GM19452 (cell line): ENCODE data around the gene FGF14.

Experiments
- ATAC-seq: cut with Tn5 transposase; IDR thresholded peaks from one replicate; pipeline ENCODE4 v1.9.1; 2021; ENCODE audit not compliant: unreplicated experiment

The FGF14 gene

DNA sequence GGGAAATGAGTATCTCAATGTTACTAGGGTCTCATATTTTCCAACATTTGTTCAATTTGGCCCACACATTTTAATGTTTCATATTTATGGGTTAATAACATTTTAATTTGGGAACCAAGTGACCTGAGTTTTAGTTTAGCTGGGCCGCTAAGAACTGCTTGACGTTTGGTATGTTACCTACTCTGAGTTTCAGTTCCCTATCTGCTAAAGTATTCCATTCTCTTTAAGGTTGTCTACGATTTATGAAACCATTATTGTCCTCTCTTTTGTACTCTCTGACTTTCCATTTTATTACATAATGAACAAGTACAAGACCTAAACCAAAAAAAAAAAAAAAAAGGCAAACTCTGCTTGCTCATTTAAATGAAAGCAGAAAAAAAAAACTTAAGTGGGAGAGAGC is 89.9 kb downstream of the FGF14 start:
- no peak for ATAC-seq

DNA sequence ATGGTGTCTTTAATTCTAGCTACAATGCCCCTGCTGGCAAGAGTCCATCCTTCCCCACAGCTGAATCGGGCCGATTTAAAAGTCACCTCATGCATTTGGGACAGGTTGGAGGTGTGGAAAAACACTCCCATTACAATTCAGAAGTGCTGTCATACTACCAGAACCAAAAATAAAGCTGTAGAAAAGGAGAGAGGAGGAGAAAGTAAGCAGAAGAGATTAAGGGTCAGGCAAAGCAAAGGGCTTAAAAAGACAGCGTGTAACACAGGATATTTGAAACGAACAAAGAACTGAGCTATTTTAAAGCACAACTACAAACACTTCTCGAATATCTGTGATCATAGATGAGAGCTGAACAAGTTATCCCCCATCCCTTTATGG is 90.4 kb downstream of the FGF14 start:
- no peak for ATAC-seq

DNA sequence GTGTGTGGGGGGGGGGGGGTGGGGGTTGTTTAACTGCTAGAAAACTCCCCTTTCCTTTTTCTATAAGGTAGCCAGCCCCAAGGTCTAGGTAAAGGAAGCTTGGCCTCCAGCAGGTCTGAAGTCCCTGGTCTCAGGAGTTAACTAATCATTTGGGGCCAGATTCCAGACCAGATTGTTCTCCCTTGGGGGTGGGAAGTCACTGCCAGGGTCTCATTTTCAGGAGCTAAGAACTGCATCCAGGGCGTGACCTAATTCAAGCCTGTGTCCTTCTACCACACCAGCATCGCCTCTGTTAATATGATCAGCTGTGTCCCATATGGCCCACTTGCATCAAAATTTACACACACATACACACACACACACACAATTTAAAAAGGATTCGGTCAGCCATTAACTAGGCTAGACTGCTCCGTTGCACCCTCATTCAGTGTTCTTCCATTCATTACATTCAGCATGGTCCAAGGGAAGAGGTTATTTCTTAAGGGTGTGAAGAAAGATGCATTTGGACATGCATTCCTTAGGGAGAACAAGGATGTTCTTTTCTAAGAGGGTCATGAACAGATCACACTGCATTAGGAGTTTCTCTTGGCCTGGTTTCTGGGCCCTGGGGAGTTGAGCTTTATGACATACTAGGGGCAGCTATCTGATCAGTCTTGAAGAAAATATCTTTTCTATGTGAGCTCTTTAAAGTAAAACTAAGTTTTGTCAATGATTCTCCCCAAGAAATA is 91.0 kb downstream of the FGF14 start:
- no peak for ATAC-seq

DNA sequence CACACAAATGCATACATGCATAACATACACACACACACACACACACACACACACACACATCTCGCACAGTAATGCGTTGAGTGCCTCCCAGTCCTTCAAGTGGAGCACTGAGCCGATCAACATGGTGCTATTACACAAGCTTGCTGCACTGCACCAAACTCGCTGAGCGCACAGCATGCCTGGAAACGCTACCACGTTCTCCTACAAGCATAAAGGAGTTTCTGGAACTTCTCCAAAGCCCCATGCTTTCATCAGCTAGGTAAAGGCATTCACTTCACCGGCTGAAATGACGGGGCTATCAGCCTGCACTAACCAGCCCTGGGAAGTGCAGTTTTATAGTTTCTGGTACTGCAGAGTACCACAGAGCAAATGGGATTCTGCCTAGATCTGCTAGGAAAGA is 92.7 kb downstream of the FGF14 start:
- no peak for ATAC-seq

DNA sequence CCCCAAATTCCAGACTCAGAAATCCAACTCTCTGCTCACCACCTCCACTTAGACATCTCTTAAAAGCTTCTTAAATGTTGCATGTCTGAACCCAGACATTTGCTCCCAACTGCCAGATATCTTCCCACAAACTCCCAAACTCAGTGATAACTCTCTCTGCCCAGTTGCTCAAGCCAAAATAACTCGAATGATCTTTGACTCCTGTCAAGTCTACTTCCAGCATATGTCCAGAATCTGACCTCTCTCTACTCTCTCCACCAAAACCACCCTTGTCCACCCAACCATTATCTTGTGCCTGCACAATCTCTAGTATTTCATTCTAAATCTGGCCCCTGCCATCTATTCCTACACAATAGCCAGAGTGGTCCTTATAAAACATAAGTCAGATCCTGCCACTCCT is 99.3 kb downstream of the FGF14 start:
- ATAC-seq = no peak

DNA sequence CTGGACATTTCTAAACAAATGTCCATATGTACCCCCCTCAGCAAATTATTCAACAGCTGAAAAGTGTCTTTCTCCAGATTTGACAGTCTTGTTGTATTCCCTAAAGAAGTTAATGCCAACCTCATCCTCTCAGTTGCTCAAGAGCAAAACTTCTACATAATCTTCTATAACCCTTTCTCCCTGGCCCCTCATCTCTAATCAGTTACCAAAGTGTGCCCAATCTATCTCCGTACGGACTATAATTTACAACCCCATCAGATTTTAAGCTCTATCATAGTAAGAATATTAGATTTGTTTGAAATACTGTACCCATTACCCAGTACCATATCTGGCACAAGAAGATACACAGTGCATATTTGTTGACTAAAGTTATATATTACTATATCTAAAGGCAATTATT is 101.5 kb downstream of the FGF14 start:
- ATAC-seq = no peak

DNA sequence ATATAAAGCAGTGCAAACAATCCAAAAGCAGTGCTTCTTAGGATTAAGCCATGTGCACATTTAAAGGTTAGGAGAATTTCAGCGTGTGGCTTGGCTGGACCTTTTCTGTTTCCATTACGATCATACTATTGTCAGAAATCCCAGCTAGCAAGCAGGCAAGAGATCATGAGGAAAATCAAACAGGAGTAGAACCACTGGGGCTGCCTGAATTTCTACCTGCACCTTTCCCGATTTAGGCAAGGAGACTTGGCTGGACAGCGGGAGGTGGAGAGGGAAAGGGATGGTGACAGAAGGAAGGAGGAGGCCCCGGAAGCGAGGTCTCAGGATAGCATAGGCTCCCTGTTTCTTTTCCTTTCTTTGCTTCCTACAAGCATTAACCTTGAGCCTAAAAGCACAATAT is 102.5 kb downstream of the FGF14 start:
- no peak for ATAC-seq

DNA sequence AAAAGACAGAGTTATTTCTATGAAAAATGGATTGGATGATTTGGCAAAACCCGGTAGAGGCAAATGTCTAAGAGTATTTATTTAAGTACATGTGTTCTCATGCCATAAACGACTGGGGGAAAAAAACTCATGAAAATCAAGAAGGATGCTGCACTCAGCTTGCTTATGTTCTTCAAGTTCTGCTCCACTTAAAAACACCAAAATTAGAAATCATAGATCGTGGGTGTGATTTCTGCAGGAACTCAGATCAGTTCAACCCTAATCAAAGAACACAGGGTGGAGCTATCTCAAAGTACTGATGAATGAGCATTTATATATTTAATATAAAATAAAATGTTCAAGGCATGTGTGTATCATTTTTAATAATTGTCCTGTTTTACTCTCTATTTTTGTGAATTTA is 103.8 kb downstream of the FGF14 start:
- ATAC-seq = no peak

DNA sequence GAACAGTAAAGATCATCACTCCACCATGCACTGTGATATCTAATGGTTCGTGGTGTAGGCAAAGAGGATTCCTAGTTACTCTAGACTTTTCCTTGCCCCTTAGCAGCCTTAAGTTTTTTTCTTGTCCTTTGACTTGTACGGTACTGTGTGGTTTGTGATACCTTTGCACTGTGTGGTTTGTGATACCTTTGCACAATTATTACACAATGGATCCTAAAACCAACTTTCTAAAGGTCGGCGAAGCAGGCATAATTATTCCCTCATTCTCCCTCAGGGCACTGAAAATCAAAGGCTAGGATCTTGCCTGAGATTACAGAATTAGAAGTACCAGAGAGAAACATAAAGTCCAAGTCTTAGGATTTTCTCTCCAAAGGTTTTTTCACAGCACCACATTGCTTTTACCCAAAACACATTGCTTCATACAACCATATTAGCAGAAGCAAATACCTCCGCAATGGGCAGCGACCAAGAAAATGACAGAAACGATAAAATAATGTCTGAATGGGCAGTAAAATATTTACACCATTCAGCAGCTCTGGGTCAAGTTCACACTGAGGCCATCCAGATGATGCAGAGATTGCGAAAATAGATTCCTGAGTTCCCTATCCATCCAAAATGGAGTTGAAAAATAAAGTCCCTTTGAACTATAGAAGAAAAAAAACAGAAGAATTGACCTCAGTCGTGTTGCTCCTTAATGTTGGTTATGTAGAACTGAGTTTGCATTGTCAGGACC is 106.4 kb downstream of the FGF14 start:
- no peak for ATAC-seq

DNA sequence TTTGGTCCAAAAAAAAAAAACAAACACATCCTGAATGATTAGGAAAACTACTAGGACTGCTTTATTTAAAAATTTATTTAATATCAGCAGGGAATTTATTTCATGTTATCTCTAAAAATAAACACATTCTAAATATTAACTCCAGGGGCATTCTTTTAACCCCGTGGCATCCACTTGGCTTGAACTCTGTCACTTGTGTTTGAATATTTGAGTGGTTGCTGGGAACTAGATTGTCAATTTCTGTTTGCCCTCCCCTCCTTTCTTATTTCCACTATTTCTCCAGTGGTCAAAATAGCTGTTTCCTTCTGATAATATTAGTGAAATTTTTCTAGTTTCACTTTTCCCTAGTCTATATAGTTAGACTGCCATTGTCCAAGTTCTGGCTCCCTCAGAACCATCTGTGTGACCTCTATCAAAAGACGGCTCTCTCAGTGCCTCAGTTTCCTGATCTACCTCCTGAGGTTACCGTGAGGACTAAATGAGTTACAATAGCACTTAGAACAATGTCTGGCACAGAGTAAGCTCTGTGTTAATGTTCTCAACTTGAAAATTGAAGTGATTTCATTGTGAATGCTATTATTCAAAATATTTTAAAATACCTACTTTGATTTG is 107.3 kb downstream of the FGF14 start:
- ATAC-seq = no peak

DNA sequence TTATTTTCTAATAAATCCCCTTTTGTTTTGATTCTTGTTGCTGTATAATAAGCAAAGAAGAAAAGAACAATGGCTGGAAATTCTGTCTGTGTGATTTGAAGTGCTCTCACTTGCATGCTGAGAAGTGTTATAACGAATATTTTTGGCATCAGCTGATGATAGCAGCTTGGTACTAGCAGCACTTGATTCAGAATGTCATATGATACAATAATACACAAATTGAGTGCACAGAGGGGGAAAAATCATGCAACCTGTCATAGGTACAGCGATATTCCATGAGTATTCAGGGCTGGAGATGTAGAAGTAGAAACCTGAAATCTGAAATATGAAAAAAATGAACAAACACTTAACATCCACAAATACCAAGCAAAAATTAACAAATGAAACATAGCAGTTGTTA is 108.1 kb downstream of the FGF14 start:
- ATAC-seq = no peak

DNA sequence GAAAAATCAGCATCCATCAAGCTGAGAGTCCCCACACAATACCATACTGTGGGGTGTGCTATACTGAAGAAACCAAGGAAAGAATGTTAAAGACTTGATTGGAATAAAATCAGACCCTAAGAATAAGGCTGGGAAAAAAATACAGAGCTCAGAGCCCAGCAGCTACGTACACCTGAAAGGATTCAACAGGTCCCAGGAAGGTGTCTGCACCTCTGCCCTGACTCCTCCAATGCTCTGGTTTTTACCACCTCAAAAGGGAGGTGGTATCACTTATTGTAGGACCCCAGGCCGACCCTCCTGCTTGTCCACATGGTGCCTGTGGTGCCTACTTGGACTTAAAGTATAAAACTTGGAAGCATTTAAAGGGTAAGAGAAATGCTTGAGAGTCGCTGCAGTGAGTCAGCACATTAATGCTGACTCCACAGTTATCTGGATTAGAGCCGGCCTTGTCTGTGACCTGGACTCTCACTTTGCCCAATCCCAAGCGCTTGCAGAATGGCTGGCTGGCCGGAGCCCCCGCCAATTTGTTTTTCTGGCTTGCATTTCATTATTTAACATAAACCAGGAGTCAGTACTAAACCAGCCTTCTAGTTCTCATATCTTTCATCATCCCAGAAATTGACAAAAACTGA is 110.1 kb downstream of the FGF14 start:
- ATAC-seq = no peak

DNA sequence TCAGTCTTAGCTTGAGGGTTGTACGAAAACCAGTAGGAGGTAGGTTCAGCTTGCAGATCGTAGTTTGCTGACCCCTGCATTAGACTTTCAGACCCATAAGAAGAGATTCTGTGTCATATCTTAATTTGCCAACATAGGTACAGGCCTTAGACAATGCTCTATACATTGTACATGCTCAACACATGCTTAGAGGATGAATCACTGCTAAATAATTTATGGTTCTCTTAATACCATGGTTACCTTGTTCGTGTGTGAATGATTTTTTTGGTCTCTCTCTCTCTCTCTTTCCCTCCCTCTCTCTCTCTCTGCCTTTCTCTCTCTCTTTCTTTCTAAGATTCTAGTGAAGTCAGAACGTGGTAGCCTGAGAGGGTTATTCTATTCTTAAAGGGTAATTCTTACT is 112.2 kb downstream of the FGF14 start:
- no peak for ATAC-seq

DNA sequence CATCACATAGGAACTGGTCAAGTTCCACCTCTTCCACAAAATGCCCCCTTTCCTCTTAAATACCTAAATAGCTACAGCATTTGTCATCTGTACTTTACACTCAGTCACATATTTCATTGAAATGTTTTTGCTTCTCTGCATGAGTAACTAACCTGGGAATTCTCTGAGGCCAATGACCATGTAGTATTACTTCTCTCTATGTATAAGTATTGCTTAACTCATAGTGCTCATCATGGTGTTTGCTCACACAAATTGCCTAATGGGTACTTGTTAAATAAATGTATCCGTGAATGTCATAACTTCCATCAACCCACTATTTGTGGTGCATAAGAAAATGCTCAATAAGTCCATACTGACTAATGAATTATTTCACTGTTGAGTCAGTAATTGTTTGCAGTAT is 115.5 kb downstream of the FGF14 start:
- no peak for ATAC-seq

DNA sequence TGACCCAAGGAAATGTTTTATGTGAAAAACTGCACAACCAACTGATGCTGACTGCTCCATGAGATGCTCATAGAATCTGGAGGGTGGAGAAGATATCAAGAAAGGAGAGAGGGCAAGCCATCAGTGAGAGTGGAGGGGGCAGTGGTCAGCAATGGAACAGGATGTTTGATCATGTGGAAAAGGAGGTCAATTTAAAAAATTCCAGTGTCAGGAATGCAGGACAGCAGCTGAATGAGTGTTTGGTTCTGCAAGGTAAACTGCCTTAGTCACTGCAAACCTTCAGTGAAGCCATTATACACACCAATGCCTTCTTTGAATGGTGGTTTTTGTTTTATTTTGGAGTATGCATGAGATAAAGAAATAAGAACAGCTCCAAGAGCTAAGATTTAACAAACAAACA is 121.5 kb downstream of the FGF14 start:
- no peak for ATAC-seq

DNA sequence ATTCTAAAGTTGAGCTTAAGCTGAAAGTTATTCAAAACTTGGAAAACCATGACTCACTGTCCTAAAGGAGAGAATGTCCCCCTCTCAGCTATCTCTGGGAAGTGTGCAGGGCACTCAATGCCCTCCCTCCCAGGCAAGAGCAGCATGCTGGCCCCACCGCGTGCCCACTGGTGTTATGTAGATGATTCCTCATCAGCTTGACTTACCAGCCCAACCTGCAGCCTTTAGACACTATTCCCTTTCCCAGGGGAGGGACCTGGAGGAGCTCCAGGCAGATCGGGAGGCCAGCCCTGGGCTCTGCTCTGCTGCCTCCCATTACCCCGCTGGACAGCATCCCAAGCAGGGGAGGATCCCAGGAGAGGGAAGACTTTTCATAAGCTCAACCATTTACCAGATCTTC is 124.6 kb downstream of the FGF14 start:
- ATAC-seq = no peak

DNA sequence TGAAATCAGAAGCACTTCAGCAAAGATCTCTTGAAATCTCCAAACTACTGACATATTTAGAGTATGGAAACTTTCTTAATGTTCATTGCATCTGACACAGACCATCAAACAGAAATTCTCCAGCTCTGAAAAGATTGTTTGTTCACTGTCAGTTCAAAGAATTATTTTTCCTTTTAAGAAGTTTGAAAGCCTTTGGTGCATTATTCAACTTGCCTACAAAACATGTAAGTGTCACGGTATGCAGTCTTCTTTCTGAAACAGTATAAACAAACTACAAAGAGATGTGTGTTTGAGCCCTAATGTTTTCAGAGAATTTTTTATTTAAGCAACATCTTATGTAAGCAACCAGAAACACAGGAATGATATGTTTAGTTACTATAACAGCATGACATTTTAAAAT is 125.4 kb downstream of the FGF14 start:
- ATAC-seq = no peak

DNA sequence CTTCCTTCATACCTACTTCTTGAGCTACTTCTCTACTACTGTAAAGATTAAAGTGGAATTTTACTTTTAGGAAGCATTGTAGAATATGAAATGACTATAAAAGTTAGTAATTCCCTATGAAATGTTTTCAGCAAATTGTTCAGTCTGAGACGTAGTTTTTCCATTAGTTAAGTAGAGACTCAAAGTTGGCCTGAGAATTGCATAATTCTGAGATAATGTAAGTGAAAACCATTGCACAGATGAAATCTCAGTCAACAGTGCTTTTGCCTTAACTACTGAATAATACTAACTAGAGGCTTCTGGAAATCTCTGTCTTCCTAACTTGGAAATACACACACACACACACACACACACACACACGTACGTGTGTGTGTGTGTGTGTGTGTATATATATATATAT is 125.9 kb downstream of the FGF14 start:
- ATAC-seq = no peak

DNA sequence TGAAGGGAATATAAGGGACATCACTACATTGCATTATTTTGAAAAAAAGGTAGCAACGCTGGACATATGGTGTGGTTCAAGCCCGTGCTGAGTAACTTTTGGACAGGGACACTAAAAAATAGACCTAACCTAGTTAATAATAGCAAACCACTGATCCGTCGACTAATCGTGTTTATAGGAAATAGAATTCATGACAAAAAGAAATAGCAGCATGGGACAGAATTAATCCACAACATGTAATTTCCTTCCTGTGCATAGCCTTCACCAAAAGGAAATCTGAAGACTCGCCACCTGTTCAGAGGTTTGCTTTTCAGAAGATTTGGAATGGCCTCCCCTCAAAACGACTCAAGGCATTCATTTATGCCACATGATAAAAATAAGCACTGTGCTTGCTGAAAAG is 128.7 kb downstream of the FGF14 start:
- no peak for ATAC-seq

DNA sequence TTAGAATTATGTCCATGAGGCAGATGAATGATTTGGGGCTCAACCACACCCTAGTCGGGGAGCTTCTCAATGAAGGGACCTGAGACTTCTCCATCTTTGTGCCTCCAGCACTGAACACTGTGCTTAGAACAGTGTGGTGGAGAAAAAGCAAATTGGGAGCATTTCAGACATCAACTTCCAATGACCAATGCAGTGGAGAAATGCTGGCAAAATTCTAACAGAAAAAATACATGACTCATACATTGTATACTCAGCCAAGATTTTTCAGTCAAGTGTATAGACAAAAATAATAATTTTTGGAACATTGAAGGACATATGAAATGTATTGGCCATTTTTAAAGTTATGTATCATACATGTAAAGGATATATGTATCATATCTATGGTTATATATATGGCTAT is 134.7 kb downstream of the FGF14 start:
- ATAC-seq = no peak

DNA sequence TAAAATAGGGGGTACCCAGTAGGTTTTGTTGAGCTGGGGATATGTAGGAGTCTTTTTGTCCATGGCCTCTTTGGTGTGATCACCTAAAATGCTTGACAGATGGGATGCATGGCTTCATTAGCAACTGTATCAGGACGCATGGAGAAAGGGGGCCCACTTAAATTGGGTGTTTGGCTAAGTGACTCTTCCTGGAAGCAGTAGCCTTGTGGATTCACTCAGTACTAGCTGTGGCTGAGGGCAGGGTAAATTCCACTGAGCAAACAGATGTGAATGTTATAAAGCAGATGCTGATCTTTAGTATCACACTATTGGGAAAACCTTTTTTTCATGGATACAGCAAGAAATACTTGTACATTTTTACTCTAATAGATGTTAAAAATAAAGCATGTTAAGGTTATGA is 140.0 kb downstream of the FGF14 start:
- no peak for ATAC-seq

DNA sequence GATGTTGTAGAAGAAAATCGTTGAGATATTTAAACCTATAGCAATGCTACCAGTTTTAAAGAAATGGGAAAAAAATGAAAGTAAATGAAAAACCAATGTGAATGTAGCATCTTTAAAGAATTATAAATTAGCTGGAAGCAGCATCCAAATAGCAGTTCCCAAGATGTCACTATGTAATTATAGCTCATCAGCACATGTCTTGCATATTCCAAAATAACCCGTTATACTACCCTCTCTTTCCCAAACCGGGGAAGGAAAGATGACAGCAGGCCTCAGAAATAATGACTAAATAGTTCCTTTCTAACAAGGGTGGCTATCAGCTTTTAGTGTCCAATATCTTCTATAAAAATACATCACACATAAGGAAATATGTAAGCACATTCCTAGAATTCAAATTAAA is 140.5 kb downstream of the FGF14 start:
- ATAC-seq = no peak
